ENCODE measurements around the gene FGF14.

Gene FGF14

DNA sequence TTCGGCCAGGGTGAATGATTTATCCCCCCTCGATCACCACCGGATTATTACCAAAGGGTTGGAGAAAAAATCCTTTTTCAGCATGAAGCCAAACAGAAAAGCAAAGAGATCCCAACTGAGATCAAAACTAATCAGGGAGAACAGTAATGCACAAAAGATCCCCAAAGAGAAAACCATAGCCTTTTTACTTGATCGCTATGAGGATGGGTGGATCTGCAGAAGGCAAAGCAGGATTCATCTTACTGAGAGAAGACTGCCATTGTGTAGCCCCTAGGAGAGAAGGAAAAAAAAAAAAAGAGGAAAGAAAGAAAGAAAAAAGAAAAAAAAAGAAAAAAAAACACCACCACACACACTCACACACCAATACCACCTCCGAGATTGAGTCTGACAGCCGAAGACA is at the start of gene FGF14:
Gene FGF14, minus strand, starts transcription at position 283 of the 400 bp plus-strand sequence.
- peak within 1 kb of the TSS; percentile 41 for H3K4me3 ChIP-seq (ENCODE audit: low read depth, low read length)
- H3K27ac ChIP-seq (ENCODE audit: extremely low read depth, low read depth, low read length): no peak within 1 kb of the TSS
- H3K36me3 ChIP-seq (ENCODE audit: control insufficient read depth in 2 of 2, insufficient read depth in 1 of 2, low read length in 2 of 2): no peaks in the 10 kb centered on the region

DNA sequence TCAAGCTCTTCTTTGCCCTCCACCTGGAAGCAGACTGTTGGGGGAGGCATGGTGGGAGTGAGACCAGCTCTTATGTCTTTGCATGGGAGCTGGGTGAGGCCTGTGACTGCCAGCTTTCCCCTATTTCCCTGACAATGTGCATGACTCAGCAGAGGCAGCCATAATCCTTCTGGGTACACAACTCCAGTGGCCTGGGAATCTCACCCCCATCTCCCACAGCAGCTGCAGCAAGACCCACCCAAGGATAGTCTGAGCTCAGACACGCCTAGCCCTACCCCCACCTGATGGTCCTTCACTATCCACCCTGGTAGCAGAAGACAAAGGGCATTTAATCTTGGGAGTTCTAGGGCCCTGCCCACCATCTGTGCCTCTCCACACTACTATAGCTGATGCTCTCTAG is 41.4 kb upstream of the FGF14 start:
- ChIA-PET CTCF (interaction anchor here (1.2 kb wide), 1 partner anchor 13 kb away, joined by 5 read pairs; no protein-coding TSS in a partner anchor), POLR2A (no interaction called here)
- TF ChIP-seq ZNF621 (tag by site-specific recombination; IDR thresholded peaks at IDR 0.05): no peak
- no peak for TF ChIP-seq ZNF24 (tag by site-specific recombination; IDR thresholded peaks at IDR 0.05)
- no peak for TF ChIP-seq MYNN (tag by site-specific recombination; IDR thresholded peaks at IDR 0.05; ENCODE audit: borderline replicate concordance)
- TF ChIP-seq ZNF837 (tag by site-specific recombination; IDR thresholded peaks at IDR 0.05): no peak
- TF ChIP-seq, protein P1, sequence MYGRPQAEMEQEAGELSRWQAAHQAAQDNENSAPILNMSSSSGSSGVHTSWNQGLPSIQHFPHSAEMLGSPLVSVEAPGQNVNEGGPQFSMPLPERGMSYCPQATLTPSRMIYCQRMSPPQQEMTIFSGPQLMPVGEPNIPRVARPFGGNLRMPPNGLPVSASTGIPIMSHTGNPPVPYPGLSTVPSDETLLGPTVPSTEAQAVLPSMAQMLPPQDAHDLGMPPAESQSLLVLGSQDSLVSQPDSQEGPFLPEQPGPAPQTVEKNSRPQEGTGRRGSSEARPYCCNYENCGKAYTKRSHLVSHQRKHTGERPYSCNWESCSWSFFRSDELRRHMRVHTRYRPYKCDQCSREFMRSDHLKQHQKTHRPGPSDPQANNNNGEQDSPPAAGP (tag by site-specific recombination; IDR thresholded peaks at IDR 0.05): no peak
- no peak for TF ChIP-seq ZNF23 (tag by site-specific recombination; IDR thresholded peaks at IDR 0.05; ENCODE audit: borderline replicate concordance)
- TF ChIP-seq HOXD13 (CRISPR knock-in tag; IDR thresholded peaks at IDR 0.05; ENCODE audit: borderline replicate concordance): no peak
- no peak for TF ChIP-seq ZNF548 (tag by site-specific recombination; IDR thresholded peaks at IDR 0.05)
- no peak for TF ChIP-seq ZNF132 (tag by site-specific recombination; IDR thresholded peaks at IDR 0.05; ENCODE audit: borderline replicate concordance)
- no peak for TF ChIP-seq ZNF391 (tag by site-specific recombination; IDR thresholded peaks at IDR 0.05; ENCODE audit: borderline replicate concordance, low read depth)
- no peak for TF ChIP-seq FEZF1 (tag by site-specific recombination; IDR thresholded peaks at IDR 0.05)
- no peak for TF ChIP-seq ZBTB8A (tag by site-specific recombination; IDR thresholded peaks at IDR 0.05)
- TF ChIP-seq ZNF777 (tag by site-specific recombination; IDR thresholded peaks at IDR 0.05; ENCODE audit: borderline replicate concordance): no peak
- no peak for TF ChIP-seq ZNF140 (tag by site-specific recombination; IDR thresholded peaks at IDR 0.05)
- no peak for TF ChIP-seq KLF10 (tag by site-specific recombination; IDR thresholded peaks at IDR 0.05)
- no peak for TF ChIP-seq ZNF549 (tag by site-specific recombination; IDR thresholded peaks at IDR 0.05)
- no peaks in the 10 kb centered on the region for H3K36me3 ChIP-seq (ENCODE audit: control insufficient read depth in 2 of 2, insufficient read depth in 1 of 2, low read length in 2 of 2)
- no peak overlapping the region for H3K27ac ChIP-seq (ENCODE audit: extremely low read depth, low read depth, low read length)
- H3K4me3 ChIP-seq (ENCODE audit: low read depth, low read length): no peak overlapping the region
- no peaks in the 10 kb centered on the region for H3K4me1 ChIP-seq (ENCODE audit: control insufficient read depth, insufficient read depth, low read length)
- H3K9me3 ChIP-seq (ENCODE audit: control insufficient read depth, insufficient read depth, low read depth, low read length): no peaks in the 10 kb centered on the region

More for the DNA sequence above, at the start of gene FGF14:
- TF ChIP-seq ZNF175 (tag by site-specific recombination; IDR thresholded peaks at IDR 0.05): no peak
- TF ChIP-seq, protein P2, sequence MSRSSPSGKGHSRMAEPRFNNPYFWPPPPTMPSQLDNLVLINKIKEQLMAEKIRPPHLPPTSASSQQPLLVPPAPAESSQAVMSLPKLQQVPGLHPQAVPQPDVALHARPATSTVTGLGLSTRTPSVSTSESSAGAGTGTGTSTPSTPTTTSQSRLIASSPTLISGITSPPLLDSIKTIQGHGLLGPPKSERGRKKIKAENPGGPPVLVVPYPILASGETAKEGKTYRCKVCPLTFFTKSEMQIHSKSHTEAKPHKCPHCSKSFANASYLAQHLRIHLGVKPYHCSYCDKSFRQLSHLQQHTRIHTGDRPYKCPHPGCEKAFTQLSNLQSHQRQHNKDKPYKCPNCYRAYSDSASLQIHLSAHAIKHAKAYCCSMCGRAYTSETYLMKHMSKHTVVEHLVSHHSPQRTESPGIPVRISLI (tag by site-specific recombination; IDR thresholded peaks at IDR 0.05): no peak
- no peak for TF ChIP-seq ZNF157 (tag by site-specific recombination; IDR thresholded peaks at IDR 0.05)
- TF ChIP-seq, protein P3, sequence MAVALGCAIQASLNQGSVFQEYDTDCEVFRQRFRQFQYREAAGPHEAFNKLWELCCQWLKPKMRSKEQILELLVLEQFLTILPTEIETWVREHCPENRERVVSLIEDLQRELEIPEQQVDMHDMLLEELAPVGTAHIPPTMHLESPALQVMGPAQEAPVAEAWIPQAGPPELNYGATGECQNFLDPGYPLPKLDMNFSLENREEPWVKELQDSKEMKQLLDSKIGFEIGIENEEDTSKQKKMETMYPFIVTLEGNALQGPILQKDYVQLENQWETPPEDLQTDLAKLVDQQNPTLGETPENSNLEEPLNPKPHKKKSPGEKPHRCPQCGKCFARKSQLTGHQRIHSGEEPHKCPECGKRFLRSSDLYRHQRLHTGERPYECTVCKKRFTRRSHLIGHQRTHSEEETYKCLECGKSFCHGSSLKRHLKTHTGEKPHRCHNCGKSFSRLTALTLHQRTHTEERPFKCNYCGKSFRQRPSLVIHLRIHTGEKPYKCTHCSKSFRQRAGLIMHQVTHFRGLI (tag by site-specific recombination; IDR thresholded peaks at IDR 0.05): no peak
- TF ChIP-seq, protein P4, sequence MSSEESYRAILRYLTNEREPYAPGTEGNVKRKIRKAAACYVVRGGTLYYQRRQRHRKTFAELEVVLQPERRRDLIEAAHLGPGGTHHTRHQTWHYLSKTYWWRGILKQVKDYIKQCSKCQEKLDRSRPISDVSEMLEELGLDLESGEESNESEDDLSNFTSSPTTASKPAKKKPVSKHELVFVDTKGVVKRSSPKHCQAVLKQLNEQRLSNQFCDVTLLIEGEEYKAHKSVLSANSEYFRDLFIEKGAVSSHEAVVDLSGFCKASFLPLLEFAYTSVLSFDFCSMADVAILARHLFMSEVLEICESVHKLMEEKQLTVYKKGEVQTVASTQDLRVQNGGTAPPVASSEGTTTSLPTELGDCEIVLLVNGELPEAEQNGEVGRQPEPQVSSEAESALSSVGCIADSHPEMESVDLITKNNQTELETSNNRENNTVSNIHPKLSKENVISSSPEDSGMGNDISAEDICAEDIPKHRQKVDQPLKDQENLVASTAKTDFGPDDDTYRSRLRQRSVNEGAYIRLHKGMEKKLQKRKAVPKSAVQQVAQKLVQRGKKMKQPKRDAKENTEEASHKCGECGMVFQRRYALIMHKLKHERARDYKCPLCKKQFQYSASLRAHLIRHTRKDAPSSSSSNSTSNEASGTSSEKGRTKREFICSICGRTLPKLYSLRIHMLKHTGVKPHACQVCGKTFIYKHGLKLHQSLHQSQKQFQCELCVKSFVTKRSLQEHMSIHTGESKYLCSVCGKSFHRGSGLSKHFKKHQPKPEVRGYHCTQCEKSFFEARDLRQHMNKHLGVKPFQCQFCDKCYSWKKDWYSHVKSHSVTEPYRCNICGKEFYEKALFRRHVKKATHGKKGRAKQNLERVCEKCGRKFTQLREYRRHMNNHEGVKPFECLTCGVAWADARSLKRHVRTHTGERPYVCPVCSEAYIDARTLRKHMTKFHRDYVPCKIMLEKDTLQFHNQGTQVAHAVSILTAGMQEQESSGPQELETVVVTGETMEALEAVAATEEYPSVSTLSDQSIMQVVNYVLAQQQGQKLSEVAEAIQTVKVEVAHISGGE (tag by site-specific recombination; conservative IDR thresholded peaks at IDR 0.05; ENCODE audit: low read depth): no peak
- no peak for TF ChIP-seq ZNF585B (tag by site-specific recombination; IDR thresholded peaks at IDR 0.05)
- TF ChIP-seq, protein P5, sequence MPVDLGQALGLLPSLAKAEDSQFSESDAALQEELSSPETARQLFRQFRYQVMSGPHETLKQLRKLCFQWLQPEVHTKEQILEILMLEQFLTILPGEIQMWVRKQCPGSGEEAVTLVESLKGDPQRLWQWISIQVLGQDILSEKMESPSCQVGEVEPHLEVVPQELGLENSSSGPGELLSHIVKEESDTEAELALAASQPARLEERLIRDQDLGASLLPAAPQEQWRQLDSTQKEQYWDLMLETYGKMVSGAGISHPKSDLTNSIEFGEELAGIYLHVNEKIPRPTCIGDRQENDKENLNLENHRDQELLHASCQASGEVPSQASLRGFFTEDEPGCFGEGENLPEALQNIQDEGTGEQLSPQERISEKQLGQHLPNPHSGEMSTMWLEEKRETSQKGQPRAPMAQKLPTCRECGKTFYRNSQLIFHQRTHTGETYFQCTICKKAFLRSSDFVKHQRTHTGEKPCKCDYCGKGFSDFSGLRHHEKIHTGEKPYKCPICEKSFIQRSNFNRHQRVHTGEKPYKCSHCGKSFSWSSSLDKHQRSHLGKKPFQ (tag by site-specific recombination; IDR thresholded peaks at IDR 0.05): no peak
- no peak for TF ChIP-seq ZNF791 (tag by site-specific recombination; IDR thresholded peaks at IDR 0.05)
- no peak for TF ChIP-seq ZNF404 (tag by site-specific recombination; IDR thresholded peaks at IDR 0.05)
- no peak for TF ChIP-seq ZNF670 (tag by site-specific recombination; IDR thresholded peaks at IDR 0.05; ENCODE audit: low read depth)
- no peak for TF ChIP-seq ZNF837 (tag by site-specific recombination; IDR thresholded peaks at IDR 0.05)
- no peaks in the 10 kb centered on the region for H3K9me3 ChIP-seq (ENCODE audit: control insufficient read depth, insufficient read depth, low read depth, low read length)
- ChIA-PET CTCF (no interaction called here), POLR2A (no interaction called here)
- H3K4me1 ChIP-seq (ENCODE audit: control insufficient read depth, insufficient read depth, low read length): no peaks in the 10 kb centered on the region
